Activated T-cell treated with anti-CD3 and anti-CD28 coated beads, Interleukin-2, amount 50 U/mL, for 4 hours (primary cell): ENCODE measurements around the gene GNAZ. TPM values are rescaled to one million over a fixed set of nuclear protein-coding genes. Genes with fewer than 3 reads are reported as not detected.

Experiments used
- ATAC-seq, 2 donors: fragments of 200-7000 bp; cut with Tn5 transposase; one replicate each; pipeline ENCODE4 v1.10.0; 2021
- DNase-seq: peaks from one replicate; pipeline ENCODE4 v3.0.0-alpha.2; 2020
- H3K27me3 Mint-ChIP-seq: one replicate; pipeline ENCODE4 v1.8.0; 2021; ENCODE audit warnings: low read depth, mixed read lengths
- H3K36me3 Mint-ChIP-seq: one replicate; pipeline ENCODE4 v1.8.0; 2022; ENCODE audit warnings: mixed read lengths; ENCODE audit not compliant: insufficient read depth
- H3K4me1 Mint-ChIP-seq: one replicate; pipeline ENCODE4 v1.8.0; 2021; ENCODE audit warnings: low read depth, mixed read lengths
- H3K4me3 Mint-ChIP-seq: one replicate; pipeline ENCODE4 v1.8.0; 2021; ENCODE audit warnings: mild to moderate bottlenecking, moderate library complexity, mixed read lengths
- H3K9me3 Mint-ChIP-seq: one replicate; pipeline ENCODE4 v1.8.0; 2021; ENCODE audit warnings: mixed read lengths
- total RNA-seq, 3 donors: library from RNA; stranded (reverse); gene quantifications; one replicate each; pipeline ENCODE4 v1.2.1, GENCODE V29; 2021

Gene GNAZ
- total RNA-seq, 3 donors from 2014 or later, result 0.61 to 1.3 (median 0.99) TPM

DNA sequence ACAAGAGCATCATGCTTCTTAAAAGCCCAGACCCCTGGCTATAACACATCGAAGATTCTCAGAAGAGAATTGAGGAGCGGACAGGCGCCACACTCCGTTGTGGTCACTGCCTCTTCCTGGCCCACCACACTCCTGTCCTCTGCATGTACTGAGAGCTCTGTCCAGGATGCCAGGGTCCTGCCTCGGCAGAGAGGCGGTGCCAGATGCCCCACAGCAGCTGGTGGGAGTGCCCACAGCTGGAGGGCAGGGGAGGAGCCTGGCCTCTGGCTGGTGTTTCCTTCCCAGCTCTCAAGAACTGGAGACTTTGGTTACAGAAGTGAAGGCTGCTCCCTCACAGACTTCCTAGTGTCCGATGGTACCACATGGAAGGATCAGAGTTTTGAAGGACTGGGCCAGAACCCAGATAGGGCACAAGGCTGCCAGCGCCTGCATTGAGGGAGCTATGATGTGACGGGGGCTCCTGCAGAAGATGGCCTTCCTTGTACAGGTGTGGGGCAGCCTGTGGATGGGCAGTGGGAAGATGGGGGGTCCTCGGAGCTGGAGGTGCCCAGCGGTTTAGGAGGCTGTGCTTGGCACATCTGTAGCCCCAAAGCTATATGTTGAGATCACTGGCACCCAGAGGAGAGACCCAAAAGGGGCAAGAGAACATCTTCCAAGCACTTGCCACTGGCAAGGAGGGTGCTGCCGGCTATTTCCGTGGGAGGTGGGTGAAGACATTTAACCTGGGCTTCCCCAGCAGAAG lies 52.1 kb downstream of the GNAZ start:
- Mint-ChIP-seq H3K27me3 (no peaks in the 10 kb centered on the region), H3K4me3 (no peak overlapping the region), H3K9me3 (no peaks in the 10 kb centered on the region), H3K4me1 (peaks cover 16% of the 10 kb centered on the region), H3K36me3 (no peaks in the 10 kb centered on the region)
- DNase-seq (no peak), ATAC-seq (no peak)

DNA sequence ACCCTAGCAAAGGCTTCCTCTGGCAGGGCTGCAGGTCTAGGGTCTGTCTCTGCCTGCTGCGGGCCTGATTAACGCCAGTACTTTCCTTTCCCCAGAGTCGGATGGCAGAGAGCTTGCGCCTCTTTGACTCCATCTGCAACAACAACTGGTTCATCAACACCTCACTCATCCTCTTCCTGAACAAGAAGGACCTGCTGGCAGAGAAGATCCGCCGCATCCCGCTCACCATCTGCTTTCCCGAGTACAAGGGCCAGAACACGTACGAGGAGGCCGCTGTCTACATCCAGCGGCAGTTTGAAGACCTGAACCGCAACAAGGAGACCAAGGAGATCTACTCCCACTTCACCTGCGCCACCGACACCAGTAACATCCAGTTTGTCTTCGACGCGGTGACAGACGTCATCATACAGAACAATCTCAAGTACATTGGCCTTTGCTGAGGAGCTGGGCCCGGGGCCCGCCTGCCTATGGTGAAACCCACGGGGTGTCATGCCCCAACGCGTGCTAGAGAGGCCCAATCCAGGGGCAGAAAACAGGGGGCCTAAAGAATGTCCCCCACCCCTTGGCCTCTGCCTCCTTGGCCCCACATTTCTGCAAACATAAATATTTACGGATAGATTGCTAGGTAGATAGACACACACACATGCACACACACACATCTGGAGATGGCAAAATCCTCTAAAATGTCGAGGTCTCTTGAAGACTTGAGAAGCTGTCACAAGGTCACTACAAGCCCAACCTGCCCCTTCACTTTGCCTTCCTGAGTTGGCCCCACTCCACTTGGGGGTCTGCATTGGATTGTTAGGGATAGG lies 52.9 kb downstream of the GNAZ start:
- ATAC-seq (no peak), DNase-seq (no peak)
- H3K4me3 Mint-ChIP-seq, result no peak overlapping the region
- no peaks in the 10 kb centered on the region for H3K27me3 Mint-ChIP-seq
- peaks cover 16% of the 10 kb centered on the region for H3K4me1 Mint-ChIP-seq
- no peaks in the 10 kb centered on the region for H3K9me3 Mint-ChIP-seq
- no peaks in the 10 kb centered on the region for H3K36me3 Mint-ChIP-seq

DNA sequence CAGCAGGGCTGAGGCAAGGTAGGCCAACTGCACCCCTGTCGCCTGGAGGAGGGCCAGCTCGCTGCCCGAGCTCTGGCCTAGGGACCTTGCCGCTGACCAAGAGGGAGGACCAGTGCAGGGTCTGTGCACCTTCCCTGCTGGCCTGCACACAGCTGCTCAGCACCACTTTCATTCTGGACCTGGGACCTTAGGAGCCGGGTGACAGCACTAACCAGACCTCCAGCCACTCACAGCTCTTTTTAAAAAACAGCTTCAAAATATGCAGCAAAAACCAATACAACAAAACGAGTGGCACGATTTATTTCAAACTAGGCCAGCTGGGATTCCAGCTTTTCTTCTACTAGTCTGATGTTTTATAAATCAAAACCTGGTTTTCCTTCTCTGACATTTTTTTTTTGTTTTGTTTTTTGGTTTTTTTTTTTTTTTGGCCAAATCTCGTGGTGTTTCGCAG lies 53.5 kb downstream of the GNAZ start:
- no peak for DNase-seq
- no peak overlapping the region for H3K4me3 Mint-ChIP-seq
- H3K9me3 Mint-ChIP-seq, result no peaks in the 10 kb centered on the region
- no peaks in the 10 kb centered on the region for H3K27me3 Mint-ChIP-seq
- H3K36me3 Mint-ChIP-seq, result no peaks in the 10 kb centered on the region
- H3K4me1 Mint-ChIP-seq, result peaks cover 19% of the 10 kb centered on the region
- ATAC-seq, result no peak

DNA sequence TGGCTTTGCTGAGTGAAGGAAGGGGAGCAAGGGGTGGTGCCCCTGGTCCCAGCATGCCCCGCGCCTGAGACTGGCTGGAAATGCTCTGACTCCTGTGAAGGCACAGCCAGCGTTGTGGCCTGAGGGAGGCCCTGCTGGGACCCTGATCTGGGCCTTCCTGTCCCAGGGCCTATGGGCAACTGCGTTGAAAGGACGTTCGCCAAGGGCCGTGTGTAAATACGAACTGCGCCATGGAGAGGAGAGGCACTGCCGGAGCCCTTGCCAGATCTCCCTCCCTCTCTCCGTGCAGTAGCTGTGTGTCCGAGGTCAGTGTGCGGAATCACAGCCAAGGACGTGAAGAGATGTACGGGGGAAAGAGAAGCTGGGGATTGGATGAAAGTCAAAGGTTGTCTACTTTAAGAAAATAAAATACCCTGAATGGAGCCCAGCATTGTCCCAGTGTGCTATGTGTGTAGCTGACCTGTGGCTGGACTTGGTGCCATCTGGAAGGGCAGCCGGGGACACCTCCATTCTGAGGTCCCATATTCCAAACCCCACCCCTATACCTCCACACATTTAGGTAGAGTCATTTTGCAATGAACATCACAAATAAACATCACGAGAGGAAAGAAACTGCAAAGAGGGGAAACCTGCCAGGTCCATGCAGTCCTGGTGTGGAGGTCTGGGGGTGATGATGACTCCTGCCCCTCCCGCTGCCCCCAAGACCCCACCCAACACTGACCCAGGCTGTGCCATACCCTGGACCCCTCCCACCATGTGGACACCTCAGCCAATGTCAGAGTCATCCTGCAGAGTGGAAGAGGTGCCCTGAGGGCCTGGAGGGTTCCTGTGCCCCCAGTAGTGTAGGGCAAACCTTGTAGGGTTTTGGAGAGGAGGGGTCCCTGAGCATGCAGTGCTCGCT lies 54.5 kb downstream of the GNAZ start:
- Mint-ChIP-seq H3K4me1 (peaks cover 12% of the 10 kb centered on the region), H3K9me3 (no peaks in the 10 kb centered on the region), H3K4me3 (no peak overlapping the region), H3K36me3 (no peaks in the 10 kb centered on the region), H3K27me3 (no peaks in the 10 kb centered on the region)
- DNase-seq (no peak), ATAC-seq (no peak)

DNA sequence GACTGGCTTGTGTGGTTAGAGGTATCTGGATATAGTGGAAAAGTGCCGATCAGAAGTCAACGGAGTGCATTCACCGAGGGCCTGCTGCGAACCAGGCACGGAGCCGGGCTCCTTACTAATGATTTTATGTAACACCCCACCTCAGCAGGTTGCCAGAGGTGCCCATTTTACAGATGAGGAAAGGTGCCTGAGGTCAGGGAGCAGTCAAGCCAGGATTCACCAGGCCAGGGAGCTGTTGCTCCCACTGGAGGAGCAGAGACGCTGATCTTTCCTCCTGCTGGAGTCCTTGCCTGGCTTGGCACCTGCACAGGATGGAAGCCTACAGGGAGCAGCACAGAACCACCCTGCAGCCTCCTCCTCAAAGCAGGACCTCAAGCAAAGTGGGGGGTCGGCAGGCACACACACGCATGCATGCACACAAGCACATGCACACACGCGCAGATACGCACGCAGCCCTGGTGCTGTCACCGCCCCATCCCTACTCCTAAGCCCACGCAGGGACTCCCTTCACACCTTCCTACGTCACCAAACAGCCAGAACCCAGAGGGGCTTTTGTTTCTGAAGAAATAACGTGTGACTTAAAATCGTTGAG lies 55.3 kb downstream of the GNAZ start:
- no peaks in the 10 kb centered on the region for H3K36me3 Mint-ChIP-seq
- H3K4me3 Mint-ChIP-seq, result no peak overlapping the region
- no peak for DNase-seq
- H3K9me3 Mint-ChIP-seq, result no peaks in the 10 kb centered on the region
- no peak for ATAC-seq
- H3K27me3 Mint-ChIP-seq, result no peaks in the 10 kb centered on the region
- peaks cover 5% of the 10 kb centered on the region for H3K4me1 Mint-ChIP-seq

DNA sequence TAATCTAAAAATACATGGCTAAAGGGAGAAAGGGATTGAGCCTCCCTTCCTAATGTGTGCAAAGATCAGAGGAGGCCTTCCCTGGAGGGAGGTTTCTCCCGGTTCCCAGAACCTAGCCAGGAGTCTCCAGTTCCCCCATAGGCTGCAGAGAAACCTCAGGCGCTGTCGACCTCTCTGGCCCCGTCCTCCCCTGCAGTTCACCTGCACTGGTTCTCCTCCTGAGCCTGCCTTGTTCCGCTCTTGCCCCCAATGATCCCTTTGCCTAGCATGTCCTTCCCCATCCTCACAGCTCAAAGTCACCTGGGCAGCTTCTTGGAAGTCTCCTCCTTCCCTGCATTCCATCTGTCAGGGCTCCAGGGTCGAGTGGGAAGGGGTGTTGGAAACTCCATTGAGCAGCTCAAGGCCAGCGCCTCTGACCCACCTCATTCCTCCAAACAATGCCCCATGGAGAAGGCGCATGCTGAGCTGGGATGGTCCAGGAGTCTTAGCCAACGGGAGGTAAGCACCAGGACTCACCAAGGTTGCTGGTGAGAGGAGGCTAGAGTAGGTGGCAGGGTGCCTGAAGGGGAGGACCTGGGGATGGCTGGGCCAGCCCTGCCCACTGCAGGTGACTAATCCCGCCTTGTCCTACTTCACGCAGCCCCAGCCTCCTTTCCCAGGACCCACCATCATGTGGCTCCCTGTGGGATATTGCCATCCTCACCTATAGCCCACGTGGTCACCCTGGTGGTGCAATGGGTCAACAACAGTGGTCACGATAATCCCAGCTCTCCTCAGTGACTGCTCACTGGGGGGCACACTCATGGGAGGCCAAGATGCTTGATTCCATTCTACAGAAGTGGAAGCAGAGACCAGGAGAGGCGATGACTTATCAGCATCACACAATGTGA lies 56.1 kb downstream of the GNAZ start:
- H3K4me1 Mint-ChIP-seq, result peaks cover 4% of the 10 kb centered on the region
- no peak for ATAC-seq
- no peaks in the 10 kb centered on the region for H3K27me3 Mint-ChIP-seq
- H3K36me3 Mint-ChIP-seq, result no peaks in the 10 kb centered on the region
- H3K9me3 Mint-ChIP-seq, result no peaks in the 10 kb centered on the region
- DNase-seq, result no peak
- H3K4me3 Mint-ChIP-seq, result no peak overlapping the region

DNA sequence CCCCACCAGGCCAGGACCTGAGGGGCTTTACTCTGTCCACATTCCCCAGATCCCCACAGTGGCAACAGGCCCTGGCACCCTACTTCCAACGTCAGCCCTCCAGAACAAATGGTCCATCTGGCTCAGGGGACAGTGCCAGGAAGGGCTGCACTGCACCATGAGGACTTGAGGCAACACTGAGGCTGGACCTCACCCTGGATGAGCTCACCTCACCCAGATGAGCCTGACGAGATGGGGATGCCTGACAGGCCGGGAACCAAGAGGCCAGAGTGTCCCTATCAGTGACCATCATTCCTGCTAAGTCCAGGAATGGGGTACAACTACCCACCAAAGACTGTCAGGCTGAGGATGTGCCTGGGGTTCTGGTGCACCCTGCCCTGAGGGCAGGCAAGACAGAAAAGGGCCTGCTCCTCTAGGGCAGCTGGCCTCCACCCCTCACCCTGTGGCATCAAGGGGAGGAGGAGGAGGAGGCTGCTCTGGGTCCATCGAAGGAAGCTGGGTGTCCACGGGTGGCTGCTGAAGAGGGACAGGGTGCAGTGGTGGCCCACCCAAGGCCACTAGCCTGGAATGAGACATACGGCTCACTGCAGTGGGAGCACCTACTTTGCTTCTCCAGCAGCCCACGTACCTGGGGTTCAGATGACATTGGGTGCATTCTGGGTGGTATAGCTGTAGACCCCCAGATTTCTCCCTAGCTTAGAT lies 56.9 kb downstream of the GNAZ start:
- ATAC-seq (no peak), DNase-seq (no peak)
- Mint-ChIP-seq H3K4me3 (no peak overlapping the region), H3K36me3 (no peaks in the 10 kb centered on the region), H3K4me1 (peaks cover 4% of the 10 kb centered on the region), H3K9me3 (no peaks in the 10 kb centered on the region), H3K27me3 (no peaks in the 10 kb centered on the region)

DNA sequence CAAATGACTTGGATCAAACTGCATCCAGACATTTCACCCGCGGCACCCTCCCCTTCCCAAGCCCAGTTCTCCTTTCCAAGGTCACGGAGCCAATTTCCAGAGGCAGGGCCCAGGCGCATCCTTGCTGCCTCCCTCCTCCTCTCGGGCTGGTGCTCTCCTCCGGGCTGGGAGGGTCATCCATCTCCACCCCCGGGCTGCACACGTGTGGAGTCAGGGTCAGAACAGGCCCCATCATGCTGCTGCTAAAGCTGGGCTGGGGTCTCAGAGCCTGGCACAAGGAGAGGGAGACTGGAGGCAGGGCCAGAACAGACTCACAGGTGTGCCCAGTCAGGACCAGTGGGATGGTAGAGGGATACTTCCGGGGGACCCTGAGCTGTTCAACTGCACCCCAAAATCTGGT lies 57.5 kb downstream of the GNAZ start:
- H3K36me3 Mint-ChIP-seq, result no peaks in the 10 kb centered on the region
- H3K4me3 Mint-ChIP-seq, result no peak overlapping the region
- H3K4me1 Mint-ChIP-seq, result peaks cover 4% of the 10 kb centered on the region
- ATAC-seq, result no peak
- no peaks in the 10 kb centered on the region for H3K27me3 Mint-ChIP-seq
- no peak for DNase-seq
- H3K9me3 Mint-ChIP-seq, result no peaks in the 10 kb centered on the region

DNA sequence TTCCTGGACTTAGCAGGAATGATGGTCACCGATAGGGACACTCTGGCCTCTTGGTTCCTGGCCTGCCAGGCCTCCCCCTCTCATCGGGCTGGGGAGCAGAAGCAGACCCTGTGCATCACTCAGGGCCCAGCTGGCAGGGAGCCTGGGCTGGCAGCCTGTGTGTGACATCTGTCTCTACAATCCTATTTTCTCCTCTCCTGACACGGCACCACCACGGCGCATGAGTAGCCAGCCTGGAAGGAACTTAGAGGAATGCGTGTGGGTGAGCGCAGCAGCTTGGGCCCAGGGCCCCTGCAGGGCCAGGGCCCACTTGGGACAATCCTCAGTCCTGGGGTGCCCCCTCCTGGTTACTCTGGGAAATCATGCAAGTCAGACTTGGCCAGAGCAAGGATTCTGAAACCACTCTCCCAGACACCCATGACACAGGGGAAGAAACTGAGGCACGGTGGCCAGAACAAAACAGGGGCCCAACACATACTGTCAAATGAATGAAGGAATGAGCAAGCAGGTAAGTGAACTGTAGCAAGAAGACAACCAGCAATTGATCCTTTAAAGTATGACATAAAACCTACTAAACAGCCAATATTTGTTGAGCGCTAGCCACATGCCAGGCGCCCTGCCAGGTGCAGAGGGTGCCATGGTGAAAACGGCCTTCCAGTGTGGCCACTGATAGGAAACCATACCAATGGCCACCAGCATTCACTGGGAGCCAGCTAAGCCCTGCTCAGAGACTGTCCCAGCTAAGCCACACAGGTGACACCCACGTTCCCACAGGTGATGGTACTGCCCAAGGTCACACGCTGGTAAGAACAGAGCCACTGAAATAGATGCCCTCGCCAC lies 58.2 kb downstream of the GNAZ start:
- Mint-ChIP-seq H3K36me3 (no peaks in the 10 kb centered on the region), H3K27me3 (no peaks in the 10 kb centered on the region), H3K9me3 (no peaks in the 10 kb centered on the region), H3K4me3 (no peak overlapping the region), H3K4me1 (peaks cover 4% of the 10 kb centered on the region)
- ATAC-seq, result peak; percentile 91 to 92
- peak; percentile 75 for DNase-seq

DNA sequence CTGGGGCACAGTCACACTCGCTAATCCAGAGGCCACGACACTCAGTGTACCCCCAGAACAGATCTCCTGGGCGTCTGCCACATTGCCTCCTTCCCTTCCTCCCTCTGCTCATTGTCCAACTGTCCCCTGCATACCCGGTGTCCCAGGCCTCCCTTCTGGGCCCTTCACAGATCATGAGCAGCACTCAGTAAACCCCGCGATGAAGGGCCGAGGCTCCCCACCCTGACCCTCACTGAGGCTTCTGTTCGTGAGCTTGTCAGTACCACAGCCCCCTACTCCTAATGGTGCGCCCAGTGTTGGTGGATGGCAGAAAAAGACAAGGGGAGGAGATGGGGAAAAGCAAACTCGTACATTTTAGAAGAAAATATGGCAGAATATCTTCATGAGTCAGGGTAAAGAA lies 58.8 kb downstream of the GNAZ start:
- ATAC-seq, result no peak
- peaks cover 4% of the 10 kb centered on the region for H3K4me1 Mint-ChIP-seq
- H3K4me3 Mint-ChIP-seq, result no peak overlapping the region
- no peak for DNase-seq
- no peaks in the 10 kb centered on the region for H3K27me3 Mint-ChIP-seq
- no peaks in the 10 kb centered on the region for H3K9me3 Mint-ChIP-seq
- H3K36me3 Mint-ChIP-seq, result no peaks in the 10 kb centered on the region

DNA sequence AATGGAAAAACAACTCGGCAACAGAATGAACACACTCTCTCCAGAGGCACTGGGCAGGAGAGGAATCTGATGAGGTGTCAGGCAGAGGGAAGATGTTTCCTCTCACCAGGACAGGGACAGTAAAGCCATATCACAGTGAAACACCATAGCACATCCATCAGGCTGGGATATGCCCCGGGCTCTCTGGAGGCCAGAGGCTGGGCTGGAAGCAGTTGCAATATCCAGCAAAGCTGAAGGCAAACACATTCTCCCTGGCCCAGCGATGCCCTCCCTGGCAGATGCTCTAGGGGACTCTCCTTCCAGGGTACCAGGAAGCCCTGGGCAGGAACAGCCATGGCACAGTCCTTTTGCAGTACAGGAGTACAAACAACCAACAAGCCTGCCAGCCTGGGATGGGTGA lies 60.4 kb downstream of the GNAZ start:
- DNase-seq, result no peak
- no peak overlapping the region for H3K4me3 Mint-ChIP-seq
- ATAC-seq, result no peak
- peaks cover 4% of the 10 kb centered on the region for H3K4me1 Mint-ChIP-seq
- no peaks in the 10 kb centered on the region for H3K36me3 Mint-ChIP-seq
- H3K9me3 Mint-ChIP-seq, result no peaks in the 10 kb centered on the region
- no peaks in the 10 kb centered on the region for H3K27me3 Mint-ChIP-seq

DNA sequence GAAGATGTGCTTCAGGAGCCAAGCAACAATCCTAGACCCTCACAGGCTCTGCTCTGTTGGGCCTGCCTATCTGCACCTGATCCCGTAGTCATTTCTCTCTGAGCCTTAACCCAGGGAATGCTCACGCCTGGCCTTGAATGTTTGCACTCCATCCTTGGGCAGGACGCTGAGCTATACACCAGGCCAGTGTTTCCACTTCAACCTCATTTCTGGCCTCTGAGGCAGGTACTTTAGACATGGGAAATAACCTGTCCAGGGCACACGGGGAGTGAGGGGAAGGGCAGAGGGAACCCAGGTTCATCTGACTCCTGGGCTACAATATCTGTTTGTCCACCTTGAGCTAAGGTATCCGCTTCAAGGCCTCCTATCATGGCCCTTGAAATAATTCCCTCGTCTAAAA lies 61.6 kb downstream of the GNAZ start:
- peaks cover 12% of the 10 kb centered on the region for H3K4me1 Mint-ChIP-seq
- DNase-seq (no peak), ATAC-seq (no peak)
- no peaks in the 10 kb centered on the region for H3K36me3 Mint-ChIP-seq
- H3K4me3 Mint-ChIP-seq, result no peak overlapping the region
- H3K9me3 Mint-ChIP-seq, result no peaks in the 10 kb centered on the region
- no peaks in the 10 kb centered on the region for H3K27me3 Mint-ChIP-seq
